VCaP (cell line): ENCODE measurements around the gene AHSP.
"Not testable (repeated sequence)": the region's sequence is repeated elsewhere in the genome, so short reads cannot be mapped to it uniquely, and the experiment has no call there.

Experiments
- H3K27ac ChIP-seq: fragments of 450-650 bp; 2 replicates; pipeline ENCODE4 v1.5.1; 2017
- CTCF ChIP-seq: fragments of 450-650 bp; conservative IDR thresholded peaks from 2 replicates; pipeline ENCODE4 v1.5.1; 2017; ENCODE audit warnings: mild to moderate bottlenecking, moderate library complexity

Gene AHSP

GRCh38 chr16:31568577-31569359 is 41.1 kb downstream of the AHSP start:
- TF ChIP-seq CTCF, result no peak
- no peak overlapping the region for H3K27ac ChIP-seq

GRCh38 chr16:31569360-31569717 is 41.6 kb downstream of the AHSP start:
- TF ChIP-seq CTCF, result no peak

GRCh38 chr16:31572821-31573220 is 45.1 kb downstream of the AHSP start:
- no peak overlapping the region for H3K27ac ChIP-seq
- TF ChIP-seq CTCF, result no peak

More at GRCh38 chr16:31569360-31569717, 41.6 kb downstream of the AHSP start:
- no peak overlapping the region for H3K27ac ChIP-seq

GRCh38 chr16:31574159-31574558 is 46.5 kb downstream of the AHSP start:
- H3K27ac ChIP-seq, result not testable (repeated sequence)

- TF ChIP-seq CTCF, result no peak
- no peak overlapping the region for H3K27ac ChIP-seq
Observed at GRCh38 chr16:31577411-31577810, 49.7 kb downstream of the AHSP start.
